ENCODE measurements around the gene RHOG.
"Not testable (repeated sequence)": the region's sequence is repeated elsewhere in the genome, so short reads cannot be mapped to it uniquely, and the experiment has no call there.

RHOG gene

DNA sequence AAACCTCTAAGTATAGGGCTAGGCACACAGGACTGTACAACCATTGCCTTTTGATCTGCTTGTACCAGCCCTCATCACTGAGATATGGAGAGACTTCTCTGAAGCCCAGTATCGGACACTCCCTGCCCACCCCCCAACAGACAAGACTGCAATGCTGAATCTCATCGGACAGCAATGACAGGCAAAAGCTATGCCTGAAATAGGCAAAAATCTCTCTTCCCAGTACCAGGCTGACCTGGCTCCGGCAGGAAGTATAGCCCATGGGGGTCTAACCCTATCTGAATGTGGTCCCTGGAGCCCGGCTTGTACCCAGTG is 6.5 kb downstream of the RHOG start:
- DNase-seq (ENCODE audit: low read depth in 2 of 2) = no peak

GRCh38 chr11:3833449-3833848 is 7.3 kb downstream of the RHOG start:
- DNase-seq (ENCODE audit: low read depth in 2 of 2) = no peak

DNA sequence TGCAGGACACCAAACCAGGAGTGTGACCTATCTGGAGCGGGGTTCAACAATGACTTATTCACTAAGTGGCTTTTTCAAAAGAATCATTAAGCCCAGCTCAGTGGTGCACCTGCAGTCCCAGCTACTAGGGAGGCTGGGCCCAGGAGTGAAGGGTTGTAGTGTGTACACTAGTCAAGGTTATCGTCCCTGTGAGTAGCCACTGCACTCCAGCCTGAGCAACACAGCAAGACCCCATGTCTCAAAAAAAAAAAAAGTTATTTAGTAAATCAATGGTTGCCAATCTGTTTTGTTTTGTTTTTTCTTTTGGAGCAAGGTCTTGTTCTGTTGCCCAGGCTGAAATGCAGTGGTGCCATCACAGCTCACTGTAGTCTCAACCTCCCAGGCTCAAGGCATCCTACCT is 7.9 kb downstream of the RHOG start:
- DNase-seq (ENCODE audit: low read depth in 2 of 2) = no peak

DNA sequence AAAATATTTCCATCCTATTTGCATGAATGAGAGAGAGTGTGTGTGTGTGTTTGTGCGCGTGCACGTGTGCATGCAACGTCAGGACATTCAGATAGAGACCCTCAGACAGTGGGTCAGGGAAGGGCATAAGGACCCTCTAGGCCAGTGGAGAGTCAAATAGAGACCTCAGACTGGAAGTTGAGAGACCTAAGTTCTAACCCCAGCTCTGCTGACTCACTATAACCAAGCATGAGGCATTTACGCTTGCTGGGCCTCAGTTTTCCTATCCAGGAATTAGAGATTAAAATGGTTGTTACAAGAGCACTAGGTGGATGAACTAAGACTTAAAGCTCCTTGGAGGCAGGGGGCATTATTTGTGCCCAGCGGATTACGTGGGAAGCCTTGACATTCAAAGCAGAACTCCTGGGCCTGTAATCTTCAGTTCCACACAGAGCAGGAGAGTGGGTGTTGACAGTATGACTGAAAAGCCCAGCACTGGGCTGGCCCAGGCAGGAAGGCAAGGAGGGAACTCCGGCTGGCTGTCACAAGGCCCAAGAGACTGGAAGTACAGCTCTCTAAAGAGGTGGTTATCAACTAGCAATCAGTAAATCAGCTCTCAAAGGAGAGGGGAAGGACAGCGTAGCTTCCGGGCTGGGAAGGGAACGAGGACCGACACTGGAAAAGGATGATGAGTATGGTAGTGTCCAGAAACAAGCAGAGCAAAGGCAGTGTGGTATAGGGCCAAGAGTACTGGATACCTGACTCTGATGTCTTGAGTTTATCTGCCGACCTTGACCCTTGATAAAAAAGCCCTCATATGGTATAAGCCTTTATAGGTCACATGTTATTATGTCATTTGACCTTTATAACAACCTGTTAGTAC is 9.2 kb downstream of the RHOG start:
- DNase-seq (ENCODE audit: low read depth in 2 of 2) = no peak

GRCh38 chr11:3830730-3831129 is 10.0 kb downstream of the RHOG start:
- DNase-seq (ENCODE audit: low read depth in 2 of 2) = no peak

- DNase-seq (ENCODE audit: low read depth in 2 of 2) = no peak
Observed at GRCh38 chr11:3830088-3830487, 10.7 kb downstream of the RHOG start.

- DNase-seq (ENCODE audit: low read depth in 2 of 2) = no peak
Observed at GRCh38 chr11:3827434-3828186, 13.1 kb downstream of the RHOG start.

- no peak for DNase-seq (ENCODE audit: low read depth in 2 of 2)
Observed at GRCh38 chr11:3826721-3827120, 14.0 kb downstream of the RHOG start.

DNA sequence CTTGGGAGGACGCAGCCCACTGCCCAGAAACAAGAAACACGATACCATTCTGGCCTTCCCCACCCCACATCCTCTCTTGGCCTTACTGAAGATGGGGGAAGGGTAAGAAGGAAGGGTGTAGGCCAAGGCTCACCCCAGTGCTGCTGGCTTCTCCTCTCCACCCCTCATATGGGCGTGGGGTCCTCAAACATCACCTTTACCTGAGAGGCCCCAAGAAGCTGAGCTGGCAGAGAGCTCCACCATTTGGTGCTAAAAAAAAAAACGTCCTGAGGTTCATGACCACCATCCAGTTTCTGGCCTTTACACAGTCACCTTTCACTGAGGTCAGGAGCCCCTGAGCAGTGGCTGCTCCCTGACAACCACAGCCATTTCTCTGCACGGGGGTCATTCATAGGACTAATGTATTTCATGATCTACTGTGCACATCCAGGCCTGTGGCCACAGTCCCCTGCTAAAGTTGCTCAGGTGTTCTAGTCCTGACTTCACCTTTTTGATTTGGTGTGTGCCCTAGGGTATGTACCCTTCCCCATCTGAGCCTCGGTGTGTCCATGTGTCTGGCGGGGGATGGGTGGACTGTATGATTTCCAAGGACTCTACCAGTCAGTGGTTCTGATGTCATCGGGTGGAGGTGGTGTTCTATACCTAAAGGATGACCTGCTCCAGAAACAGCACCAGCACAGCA is 15.1 kb downstream of the RHOG start:
- no peak for DNase-seq (ENCODE audit: low read depth in 2 of 2)

DNA sequence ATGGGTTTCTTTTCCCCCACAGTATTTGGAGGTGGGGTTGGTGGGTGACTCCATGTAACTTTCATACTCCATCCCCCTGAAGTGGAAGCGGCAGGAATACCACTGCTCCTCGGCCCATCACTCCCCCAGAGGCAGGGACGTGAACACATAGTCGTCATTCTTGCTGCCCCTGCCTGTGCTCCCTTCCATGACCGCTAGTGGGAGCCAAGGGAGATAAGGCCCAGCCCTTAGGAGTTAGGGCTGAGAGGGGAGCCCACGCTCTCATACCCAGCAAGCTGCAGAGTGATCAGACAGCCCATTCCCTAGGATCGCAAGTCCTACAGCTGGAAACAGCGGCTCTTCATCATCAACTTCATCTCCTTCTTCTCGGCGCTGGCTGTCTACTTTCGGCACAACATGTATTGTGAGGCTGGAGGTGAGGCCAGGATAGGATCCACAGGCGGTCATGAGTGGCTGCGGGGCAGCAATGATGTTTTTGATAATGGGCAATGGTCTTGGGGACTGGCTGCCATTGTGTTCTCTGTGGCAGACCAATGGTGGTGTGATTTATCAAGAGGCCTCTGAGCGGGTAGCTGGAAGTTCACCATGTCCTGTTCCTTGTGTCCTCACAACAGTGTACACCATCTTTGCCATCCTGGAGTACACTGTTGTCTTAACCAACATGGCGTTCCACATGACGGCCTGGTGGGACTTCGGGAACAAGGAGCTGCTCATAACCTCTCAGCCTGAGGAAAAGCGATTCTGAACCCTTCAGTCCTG is 15.9 kb downstream of the RHOG start:
- DNase-seq (ENCODE audit: low read depth in 2 of 2) = peak; percentile 62 to 75

GRCh38 chr11:3823762-3824506 is 16.8 kb downstream of the RHOG start:
- DNase-seq (ENCODE audit: low read depth in 2 of 2) = no peak

DNA sequence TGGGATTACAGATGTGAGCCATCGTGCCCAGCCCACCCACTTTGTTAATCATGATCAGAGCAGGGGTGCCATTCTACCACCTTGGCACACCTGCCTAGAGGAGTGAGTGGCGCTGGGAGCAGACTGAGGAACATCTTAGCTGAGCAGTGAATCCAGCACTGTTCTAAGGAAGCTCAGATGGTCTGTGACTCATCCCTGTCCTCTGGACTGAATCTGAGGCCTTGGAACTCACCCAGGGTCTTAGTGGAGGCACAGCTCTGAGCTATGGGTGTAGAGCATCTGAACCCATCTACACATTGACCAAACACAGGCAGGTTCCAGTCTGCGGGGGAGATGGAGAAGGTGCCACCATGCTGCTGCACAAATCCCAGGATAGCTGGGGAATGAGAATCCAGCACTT is 17.5 kb downstream of the RHOG start:
- no peak for DNase-seq (ENCODE audit: low read depth in 2 of 2)

DNA sequence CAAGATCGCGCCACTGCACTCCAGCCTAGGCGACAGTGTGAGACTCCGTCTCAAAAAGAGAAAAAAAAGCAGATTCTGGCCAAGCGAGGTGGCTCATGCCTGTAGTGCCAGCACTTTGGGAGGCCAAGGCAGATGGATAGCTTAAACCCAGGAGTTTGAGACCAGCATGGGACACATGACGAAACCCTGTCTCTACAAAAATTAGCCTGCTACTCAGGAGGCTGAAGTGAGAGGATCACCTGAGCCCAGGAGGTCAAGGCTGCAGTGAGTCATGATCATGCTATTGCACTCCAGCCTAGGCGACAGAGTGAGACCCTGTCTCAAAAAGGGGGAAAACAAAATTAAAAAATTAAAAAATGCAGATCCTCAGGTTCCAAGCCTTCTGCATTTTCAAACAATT is 18.4 kb downstream of the RHOG start:
- no peak for DNase-seq (ENCODE audit: low read depth in 2 of 2)

GRCh38 chr11:3820971-3821370 is 19.8 kb downstream of the RHOG start:
- DNase-seq (ENCODE audit: low read depth in 2 of 2) = no peak

GRCh38 chr11:3817181-3817800 is 23.5 kb downstream of the RHOG start:
- no peak for DNase-seq (ENCODE audit: low read depth in 2 of 2)

DNA sequence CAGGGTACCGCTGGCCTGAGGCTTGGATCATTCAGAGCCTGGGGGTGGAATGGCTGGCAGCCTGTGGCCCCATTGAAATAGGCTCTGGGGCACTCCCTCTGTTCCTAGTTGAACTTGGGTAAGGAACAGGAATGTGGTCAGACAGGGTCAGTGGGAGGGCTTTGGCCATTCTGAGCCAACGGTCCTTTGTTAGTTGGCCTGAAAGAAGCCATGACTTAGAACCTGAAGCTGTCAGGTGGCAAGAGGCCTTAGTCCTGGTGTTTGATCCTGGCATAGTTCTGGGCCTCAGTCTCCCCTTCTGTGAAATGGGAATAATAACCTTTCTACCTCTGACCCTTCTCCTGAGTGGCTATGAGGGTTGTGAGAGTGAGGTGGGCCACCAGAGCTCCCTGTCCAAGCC is 24.1 kb downstream of the RHOG start:
- no peak for DNase-seq (ENCODE audit: low read depth in 2 of 2)

DNA sequence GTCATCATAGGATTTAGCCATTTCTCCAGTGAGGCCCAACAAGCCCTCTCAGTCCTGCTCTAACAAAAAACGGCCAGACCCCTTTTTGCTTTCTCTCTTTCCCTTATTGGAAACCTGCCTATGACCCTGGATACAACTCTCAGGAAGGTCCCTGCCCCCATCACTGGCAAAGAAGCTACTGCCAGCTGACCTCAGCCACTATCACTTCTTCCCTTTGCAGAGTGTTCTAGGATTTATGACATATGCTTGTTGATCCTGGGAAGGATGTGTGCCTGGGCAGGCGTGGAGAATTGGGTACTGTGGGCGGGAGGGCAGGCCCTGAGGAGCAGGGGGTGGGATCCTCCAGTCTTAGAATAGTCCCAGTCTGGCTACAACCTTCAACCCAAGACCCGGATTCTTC is 24.9 kb downstream of the RHOG start:
- DNase-seq (ENCODE audit: low read depth in 2 of 2) = no peak

GRCh38 chr11:3814832-3815231 is 25.9 kb downstream of the RHOG start:
- not testable (repeated sequence) for DNase-seq (ENCODE audit: low read depth in 2 of 2)

- DNase-seq (ENCODE audit: low read depth in 2 of 2) = no peak
Observed at GRCh38 chr11:3810951-3811350, 29.8 kb downstream of the RHOG start.

GRCh38 chr11:3810446-3810845 is 30.3 kb downstream of the RHOG start:
- DNase-seq (ENCODE audit: low read depth in 2 of 2) = no peak

- DNase-seq (ENCODE audit: low read depth in 2 of 2) = no peak
Observed at GRCh38 chr11:3809624-3809928, 31.2 kb downstream of the RHOG start.
